ENCODE results near the gene NAV3. TPM values are rescaled to one million over a fixed set of nuclear protein-coding genes. Genes with fewer than 3 reads are reported as not detected.

Gene NAV3
- total and polyA plus RNA-seq, 9 of the 15 experiments (the other 6 are each of a cell fraction or from before 2014, with no cell fraction given): 0.04 TPM; not detected in 8

DNA sequence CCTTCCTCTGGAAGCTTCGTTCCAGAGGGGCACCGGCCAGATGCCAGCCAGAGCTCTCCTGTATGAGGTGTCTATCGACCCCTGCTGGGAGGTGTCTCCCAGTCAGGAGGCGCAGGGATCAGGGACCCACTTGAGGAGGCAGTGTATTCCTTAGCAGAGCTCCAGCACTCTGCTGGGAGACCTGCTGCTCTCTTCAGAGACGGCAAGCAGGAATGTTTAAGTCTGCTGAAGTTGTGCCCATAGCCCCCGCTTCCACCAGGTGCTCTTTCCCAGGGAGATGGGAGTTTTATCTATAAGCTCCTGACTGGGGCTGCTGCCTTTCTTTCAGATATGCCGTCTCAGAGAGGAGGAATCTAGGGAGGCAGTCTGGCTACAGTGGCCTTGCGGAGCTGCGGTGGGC lies 22.2 kb upstream of the NAV3 start:
- no peaks in the 10 kb centered on the region for H3K9me3 ChIP-seq (replicated peaks; ENCODE audit: control insufficient read depth, insufficient read depth, low read depth, low read length)
- no peaks in the 10 kb centered on the region for H3K27me3 ChIP-seq (ENCODE audit: control insufficient read depth in 2 of 2, insufficient read depth in 2 of 2, low read length in 2 of 2)
- ATAC-seq (no peak), FAIRE-seq (no peak), DNase-seq (ENCODE audit: extremely low read depth in 1 of 4, low spot score in 3 of 4) (no peak)
- H3K4me2 ChIP-seq (ENCODE audit: insufficient read depth, low read length): no peak overlapping the region
- H3K4me3 ChIP-seq: no peak overlapping the region
- no peak overlapping the region for H3K9ac ChIP-seq (ENCODE audit: insufficient read depth in 1 of 2, low read depth in 2 of 2, low read length in 2 of 2)
- in situ Hi-C loops (cut with MboI): no loop called here
- BruUV-seq (replicated peaks): no TSS peak
- no peak overlapping the region for H3K27ac ChIP-seq (ENCODE audit: extremely low read depth, low read depth, low read length)
- H3K36me3 ChIP-seq (ENCODE audit: control insufficient read depth, insufficient read depth, low read length): no peaks in the 10 kb centered on the region
- no peak for TF ChIP-seq TEAD4 (IDR thresholded peaks at IDR 0.05; ENCODE audit: low read length)
- no peak for TF ChIP-seq TEAD4 (CRISPR knock-in tag; IDR thresholded peaks at IDR 0.05; ENCODE audit: borderline replicate concordance)
- no peak for TF ChIP-seq TARDBP (IDR thresholded peaks at IDR 0.05)
- TF ChIP-seq WHSC1 (IDR thresholded peaks at IDR 0.05; ENCODE audit: low read length): no peak
- TF ChIP-seq ZNF239 (CRISPR knock-in tag; IDR thresholded peaks at IDR 0.05): no peak
- TF ChIP-seq POLR2H (tag; IDR thresholded peaks at IDR 0.05; ENCODE audit: low read depth): no peak
- TF ChIP-seq ZNF436 (CRISPR knock-in tag; IDR thresholded peaks at IDR 0.05): no peak
- no peak for TF ChIP-seq LEF1 (IDR thresholded peaks at IDR 0.05)
- TF ChIP-seq, protein P1, sequence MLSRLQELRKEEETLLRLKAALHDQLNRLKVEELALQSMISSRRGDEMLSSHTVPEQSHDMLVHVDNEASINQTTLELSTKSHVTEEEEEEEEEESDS (CRISPR knock-in tag; IDR thresholded peaks at IDR 0.05): no peak
- TF ChIP-seq, protein P2, sequence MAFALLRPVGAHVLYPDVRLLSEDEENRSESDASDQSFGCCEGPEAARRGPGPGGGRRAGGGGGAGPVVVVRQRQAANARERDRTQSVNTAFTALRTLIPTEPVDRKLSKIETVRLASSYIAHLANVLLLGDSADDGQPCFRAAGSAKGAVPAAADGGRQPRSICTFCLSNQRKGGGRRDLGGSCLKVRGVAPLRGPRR (CRISPR knock-in tag; IDR thresholded peaks at IDR 0.05): no peak
- TF ChIP-seq, protein P3, sequence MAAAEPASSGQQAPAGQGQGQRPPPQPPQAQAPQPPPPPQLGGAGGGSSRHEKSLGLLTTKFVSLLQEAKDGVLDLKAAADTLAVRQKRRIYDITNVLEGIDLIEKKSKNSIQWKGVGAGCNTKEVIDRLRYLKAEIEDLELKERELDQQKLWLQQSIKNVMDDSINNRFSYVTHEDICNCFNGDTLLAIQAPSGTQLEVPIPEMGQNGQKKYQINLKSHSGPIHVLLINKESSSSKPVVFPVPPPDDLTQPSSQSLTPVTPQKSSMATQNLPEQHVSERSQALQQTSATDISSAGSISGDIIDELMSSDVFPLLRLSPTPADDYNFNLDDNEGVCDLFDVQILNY (CRISPR knock-in tag; IDR thresholded peaks at IDR 0.05): no peak
- TF ChIP-seq, protein P4, sequence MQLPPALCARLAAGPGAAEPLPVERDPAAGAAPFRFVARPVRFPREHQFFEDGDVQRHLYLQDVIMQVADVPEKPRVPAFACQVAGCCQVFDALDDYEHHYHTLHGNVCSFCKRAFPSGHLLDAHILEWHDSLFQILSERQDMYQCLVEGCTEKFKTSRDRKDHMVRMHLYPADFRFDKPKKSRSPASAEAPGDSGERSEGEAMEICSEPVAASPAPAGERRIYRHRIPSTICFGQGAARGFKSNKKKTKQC (CRISPR knock-in tag; IDR thresholded peaks at IDR 0.05): no peak
- TF ChIP-seq SRF (CRISPR knock-in tag; IDR thresholded peaks at IDR 0.05): no peak
- no peak for TF ChIP-seq PTTG1 (tag; IDR thresholded peaks at IDR 0.05; ENCODE audit: low read depth)
- TF ChIP-seq HNRNPH1 (optimal IDR thresholded peaks at IDR 0.05; ENCODE audit: low read depth, low read length): no peak
- TF ChIP-seq MEIS2 (IDR thresholded peaks at IDR 0.05; ENCODE audit: partially characterized antibody): no peak
- no peak for TF ChIP-seq ZNF780A (CRISPR knock-in tag; IDR thresholded peaks at IDR 0.05)
- no peak for TF ChIP-seq RFX7 (CRISPR knock-in tag; IDR thresholded peaks at IDR 0.05)
- TF ChIP-seq HDAC8 (tag; IDR thresholded peaks at IDR 0.05): no peak
- no peaks in the 10 kb centered on the region for H3K79me2 ChIP-seq (ENCODE audit: control insufficient read depth, insufficient read depth, low read length)
- H2AFZ ChIP-seq (ENCODE audit: low read depth, low read length): no peak overlapping the region
- ChIA-PET CTCF (ENCODE audit: low intra/inter-chr PET ratio) (no interaction called here), POLR2A (no interaction called here)
- intact Hi-C loops (cut with micrococcal nuclease): no loop called here
- no peaks in the 10 kb centered on the region for H3K4me1 ChIP-seq (replicated peaks in 1 of 2; ENCODE audit: control insufficient read depth in 2 of 2, insufficient read depth in 2 of 2, low read length in 2 of 2)
- no peaks in the 10 kb centered on the region for H3K9me1 ChIP-seq (ENCODE audit: control insufficient read depth, insufficient read depth, low read length)
- no peaks in the 10 kb centered on the region for H4K20me1 ChIP-seq (replicated peaks; ENCODE audit: control insufficient read depth, insufficient read depth, low read length)
- 2% methylated on average over 5 of the region's 9 CpGs for WGBS (ENCODE audit: insufficient coverage, low coverage, missing lambda C conversion rate)
